IMR-90 (cell line): ENCODE measurements around the gene NUCB2. TPM values are rescaled to one million over a fixed set of nuclear protein-coding genes. Genes with fewer than 3 reads are reported as not detected.
"Not testable (repeated sequence)": the region's sequence is repeated elsewhere in the genome, so short reads cannot be mapped to it uniquely, and the experiment has no call there.

ENCODE experiments used
- ATAC-seq: fragments of 200-7000 bp; cut with Tn5 transposase; 2 replicates; pipeline ENCODE4 v1.9.1; 2020; ENCODE audit warnings: low read depth, mild to moderate bottlenecking, moderate library complexity
- BruUV-seq: library from RNA; stranded (reverse); fragments of 400-500 nt; replicated peaks from 2 replicates; lab custom pipeline; 2021; lab: Mats Ljungman, UMichigan
- CTCF ChIA-PET: fragments of 300-600 bp; formaldehyde crosslinking; extraction: SDS; loops from one replicate; lab custom pipeline; 2021; ENCODE audit warnings: antibody characterized with exemption; lab: Yijun Ruan, JAX
- POLR2A ChIA-PET: fragments of 300-600 bp; sonication (Branson Sonifier 250); formaldehyde crosslinking; loops from one replicate; lab custom pipeline; 2022; ENCODE audit warnings: antibody characterized with exemption; ENCODE audit not compliant: unreplicated experiment; lab: Charles Lee
- DNase-seq: peaks from one replicate; pipeline ENCODE4 v3.0.0; 2013
- H2AFZ ChIP-seq: replicated peaks from 2 replicates; pipeline ENCODE3; 2013; ENCODE audit warnings: low read length, mild to moderate bottlenecking; ENCODE audit not compliant: poor library complexity
- H2AK5ac ChIP-seq: 2 replicates; pipeline ENCODE4 v1.6.1; 2013; ENCODE audit warnings: low read depth, low read length, inconsistent platforms
- H2AK9ac ChIP-seq: replicated peaks from 2 replicates; pipeline ENCODE3; 2013; ENCODE audit warnings: mild to moderate bottlenecking, low read depth, low read length, moderate library complexity; ENCODE audit not compliant: poor library complexity
- H2BK120ac ChIP-seq: 2 replicates; pipeline ENCODE4 v1.6.1; 2013; ENCODE audit warnings: low read depth, low read length, inconsistent platforms
- H2BK15ac ChIP-seq: 3 replicates; pipeline ENCODE4 v1.6.1; 2013; ENCODE audit warnings: low read depth, low read length, inconsistent platforms
- H2BK20ac ChIP-seq: 2 replicates; pipeline ENCODE4 v1.6.1; 2013; ENCODE audit warnings: low read depth, mild to moderate bottlenecking, inconsistent platforms, low read length, moderate library complexity
- H2BK5ac ChIP-seq: 2 replicates; pipeline ENCODE4 v1.6.1; 2013; ENCODE audit warnings: mild to moderate bottlenecking, low read depth, low read length, inconsistent platforms; ENCODE audit not compliant: poor library complexity, severe bottlenecking
- H3K14ac ChIP-seq: replicated peaks from 2 replicates; pipeline ENCODE4 v1.6.1; 2013; ENCODE audit warnings: low read depth, low read length, inconsistent platforms
- H3K18ac ChIP-seq: 2 replicates; pipeline ENCODE4 v1.6.1; 2013; ENCODE audit warnings: low read depth, low read length, control low read depth
- H3K23ac ChIP-seq: 2 replicates; pipeline ENCODE4 v1.6.1; 2013; ENCODE audit warnings: low read depth, low read length, inconsistent platforms
- H3K27ac ChIP-seq: 2 replicates; pipeline ENCODE4 v1.5.1; 2013; ENCODE audit warnings: mild to moderate bottlenecking, control low read depth, low read length; ENCODE audit not compliant: insufficient read depth
- H3K27me3 ChIP-seq: 2 replicates; pipeline ENCODE4 v1.6.1; 2013; ENCODE audit warnings: low read length; ENCODE audit not compliant: control insufficient read depth, insufficient read depth
- H3K36me3 ChIP-seq: 2 replicates; pipeline ENCODE4 v1.6.1; 2013; ENCODE audit warnings: low read length, mixed read lengths; ENCODE audit not compliant: control insufficient read depth, insufficient read depth
- H3K4ac ChIP-seq: 2 replicates; pipeline ENCODE4 v1.6.1; 2013; ENCODE audit warnings: low read depth, low read length, inconsistent platforms
- H3K4me1 ChIP-seq: 2 replicates; pipeline ENCODE4 v1.6.1; 2013; ENCODE audit warnings: low read length, mixed read lengths; ENCODE audit not compliant: control insufficient read depth, insufficient read depth
- H3K4me2 ChIP-seq: 2 replicates; pipeline ENCODE4 v1.6.1; 2013; ENCODE audit warnings: low read depth, mild to moderate bottlenecking, control low read depth, low read length, moderate library complexity
- H3K4me3 ChIP-seq: 2 replicates; pipeline ENCODE4 v1.5.1; 2013; ENCODE audit warnings: low read depth, mild to moderate bottlenecking, control low read depth, low read length, moderate library complexity; ENCODE audit not compliant: insufficient read depth
- H3K56ac ChIP-seq: 2 replicates; pipeline ENCODE4 v1.6.1; 2013; ENCODE audit warnings: low read length, inconsistent platforms; ENCODE audit not compliant: insufficient read depth; ENCODE audit errors: extremely low read depth
- H3K79me1 ChIP-seq, 2 experiments: 2 replicates each; pipeline ENCODE4 v1.6.1; 2013; ENCODE audit warnings: low read length in 2 of 2, inconsistent platforms in 1 of 2, low read depth in 1 of 2
- H3K9ac ChIP-seq: 2 replicates; pipeline ENCODE4 v1.6.1; 2013; ENCODE audit warnings: low read depth, low read length, control low read depth
- H3K9me1 ChIP-seq: 2 replicates; pipeline ENCODE4 v1.6.1; 2013; ENCODE audit warnings: low read length, inconsistent platforms; ENCODE audit not compliant: insufficient read depth
- H3K9me3 ChIP-seq: 2 replicates; pipeline ENCODE4 v1.6.1; 2013; ENCODE audit warnings: low read length; ENCODE audit not compliant: control insufficient read depth, insufficient read depth
- H4K20me1 ChIP-seq: 2 replicates; pipeline ENCODE4 v1.6.1; 2013; ENCODE audit warnings: low read length, inconsistent platforms; ENCODE audit not compliant: insufficient read depth
- H4K5ac ChIP-seq: 2 replicates; pipeline ENCODE4 v1.6.1; 2013; ENCODE audit warnings: mild to moderate bottlenecking, low read depth, low read length, control low read depth
- H4K8ac ChIP-seq, 2 experiments: 2 replicates each; pipeline ENCODE4 v1.6.1; 2013; ENCODE audit warnings: low read depth in 2 of 2, low read length in 2 of 2, control low read depth in 1 of 2, inconsistent platforms in 1 of 2
- H4K91ac ChIP-seq: 2 replicates; pipeline ENCODE4 v1.6.1; 2013; ENCODE audit warnings: low read depth, low read length, inconsistent platforms; ENCODE audit not compliant: insufficient read depth
- WGBS, 2 experiments: methylation state at CpG; one replicate each; pipeline versions ENCODE4 v1.1.5 to v1.1.7; 2013; ENCODE audit warnings: missing lambda C conversion rate in 2 of 2; ENCODE audit not compliant: insufficient read length in 1 of 2; ENCODE audit errors: extremely low coverage in 2 of 2; 5-methylcytosine and 5-hydroxymethylcytosine counted together
- dilution Hi-C: fragments of 300-500 bp; cut with HindIII; formaldehyde crosslinking; loops from one replicate; pipeline ENCODE4 v1.14.3; 2018; ENCODE audit warnings: low sequenced_read_pairs; ENCODE audit not compliant: unreplicated experiment
- in situ Hi-C: fragments of 300-500 bp; cut with MboI; formaldehyde crosslinking; loops from 3 replicates; pipeline ENCODE4 v1.14.3; 2019; ENCODE audit warnings: low sequenced_read_pairs, inconsistent platforms, mixed read lengths
- intact Hi-C: fragments of 100-400 bp; cut with micrococcal nuclease; formaldehyde crosslinking; loops from 2 replicates; pipeline ENCODE4 v1.10.0; 2022
- polyA plus RNA-seq, 3 experiments: library from polyadenylated mRNA; depleted of rRNA; stranded (reverse); fragments of >200 nt; gene quantifications; 2 replicates each; pipeline ENCODE4 v1.2.3, GENCODE V29; 2012; ENCODE audit warnings: low replicate concordance in 1 of 3
- total RNA-seq: library from RNA; depleted of rRNA; stranded (reverse); fragments of >200 nt; gene quantifications from 2 replicates; pipeline ENCODE4 v1.2.3, GENCODE V29; 2012

The NUCB2 gene
- total and polyA plus RNA-seq, 2 of the 4 experiments (the other 2 are of a cell fraction): 52.7 to 55.4 TPM

GRCh38 chr11:17268500-17268899, 8.0 kb upstream of the NUCB2 start:
- POLR2A ChIA-PET, intact Hi-C loops: not testable (repeated sequence)
- no CpG with 5 or more reads among the region's 5 CpGs for WGBS, 2 experiments

More at GRCh38 chr11:17268500-17268899, 8.0 kb upstream of the NUCB2 start:
- H3K9ac ChIP-seq, H4K91ac ChIP-seq, DNase-seq, H3K14ac ChIP-seq, in situ Hi-C loops, H2AK9ac ChIP-seq, H3K27ac ChIP-seq, H3K4ac ChIP-seq, H3K4me3 ChIP-seq, H4K20me1 ChIP-seq, ATAC-seq, dilution Hi-C loops, H2AFZ ChIP-seq, H3K9me1 ChIP-seq, H2AK5ac ChIP-seq, H2BK120ac ChIP-seq, H3K79me1 ChIP-seq, H2BK20ac ChIP-seq, H3K18ac ChIP-seq, H3K36me3 ChIP-seq, H3K23ac ChIP-seq, H4K8ac ChIP-seq, H3K4me2 ChIP-seq, H3K9me3 ChIP-seq, H3K56ac ChIP-seq, H3K4me1 ChIP-seq, H2BK5ac ChIP-seq, H2BK15ac ChIP-seq, BruUV-seq, H3K27me3 ChIP-seq, H4K5ac ChIP-seq: not testable (repeated sequence)
- CTCF ChIA-PET: interaction anchor here (0.6 kb wide), 1 partner anchor 847 kb away, joined by 3 read pairs; no protein-coding TSS in a partner anchor
